SK-N-SH treated with all-trans-retinoic acid at 6 μM for 48 hours (cell line): ENCODE measurements around the gene HM13.
"Not testable (repeated sequence)": the region's sequence is repeated elsewhere in the genome, so short reads cannot be mapped to it uniquely, and the experiment has no call there.

Experiments used
- ATAC-seq: fragments of 200-7000 bp; cut with Tn5 transposase; 3 replicates; pipeline ENCODE4 v1.9.1; 2020; ENCODE audit warnings: mild to moderate bottlenecking, moderate library complexity
- CREB5 ChIP-seq: fragments of 250-450 bp; sonication (Bioruptor Pico); IDR thresholded peaks from 2 replicates; pipeline ENCODE4 v1.5.1; 2020; ENCODE audit warnings: low read depth, mild to moderate bottlenecking, moderate library complexity
- CSRNP3 ChIP-seq: fragments of 250-450 bp; sonication (Bioruptor Pico); IDR thresholded peaks from 2 replicates; pipeline ENCODE4 v1.5.1; 2021; ENCODE audit warnings: mild to moderate bottlenecking, moderate library complexity
- ESRRG ChIP-seq: fragments of 250-450 bp; sonication (Bioruptor Pico); IDR thresholded peaks from 2 replicates; pipeline ENCODE4 v1.6.1; 2021; ENCODE audit warnings: mild to moderate bottlenecking
- GLIS3 ChIP-seq: fragments of 250-450 bp; sonication (Bioruptor Pico); IDR thresholded peaks from 2 replicates; pipeline ENCODE4 v1.5.0; 2020; ENCODE audit warnings: mild to moderate bottlenecking, moderate library complexity
- ISL1 ChIP-seq: fragments of 250-450 bp; sonication (Bioruptor Pico); IDR thresholded peaks from 2 replicates; pipeline ENCODE4 v2.1.2; 2022; ENCODE audit warnings: mild to moderate bottlenecking, moderate library complexity
- OSR1 ChIP-seq: fragments of 250-450 bp; sonication (Bioruptor Pico); IDR thresholded peaks from 2 replicates; pipeline ENCODE4 v1.8.0; 2022; ENCODE audit warnings: moderate library complexity, mild to moderate bottlenecking, inconsistent platforms
- PATZ1 ChIP-seq: fragments of 250-450 bp; sonication (Bioruptor Pico); IDR thresholded peaks from 2 replicates; pipeline ENCODE4 v1.8.0; 2020; ENCODE audit warnings: mild to moderate bottlenecking, moderate library complexity, borderline replicate concordance
- POU6F1 ChIP-seq: fragments of 250-450 bp; sonication (Bioruptor Pico); IDR thresholded peaks from 2 replicates; pipeline ENCODE4 v1.8.0; 2021; ENCODE audit warnings: low read depth, mild to moderate bottlenecking, moderate library complexity, borderline replicate concordance
- RARB ChIP-seq: fragments of 250-450 bp; sonication (Bioruptor Pico); IDR thresholded peaks from 2 replicates; pipeline ENCODE4 v1.8.0; 2021; ENCODE audit warnings: mild to moderate bottlenecking, moderate library complexity
- SNAI2 ChIP-seq: fragments of 250-450 bp; sonication (Bioruptor Pico); IDR thresholded peaks from 2 replicates; pipeline ENCODE4 v1.5.0; 2020; ENCODE audit warnings: mild to moderate bottlenecking, moderate library complexity
- TCF4 ChIP-seq: fragments of 250-450 bp; sonication (Bioruptor Pico); IDR thresholded peaks from 2 replicates; pipeline ENCODE4 v1.8.0; 2021; ENCODE audit warnings: mild to moderate bottlenecking, moderate library complexity, borderline replicate concordance
- TSHZ2 ChIP-seq: fragments of 250-450 bp; sonication (Bioruptor Pico); IDR thresholded peaks from 2 replicates; pipeline ENCODE4 v1.5.0; 2020; ENCODE audit warnings: mild to moderate bottlenecking, moderate library complexity
- ZC3H10 ChIP-seq: fragments of 250-450 bp; sonication (Bioruptor Pico); IDR thresholded peaks from 2 replicates; pipeline ENCODE4 v1.5.1; 2021; ENCODE audit warnings: mild to moderate bottlenecking, moderate library complexity
- ZFP3 ChIP-seq: fragments of 250-450 bp; sonication (Bioruptor Pico); IDR thresholded peaks from 2 replicates; pipeline ENCODE4 v1.5.0; 2020; ENCODE audit warnings: mild to moderate bottlenecking, moderate library complexity
- ZNF565 ChIP-seq: fragments of 450-650 bp; formaldehyde crosslinking; conservative IDR thresholded peaks from 2 replicates; pipeline ENCODE4 v1.5.0; 2020; ENCODE audit warnings: low read depth, mild to moderate bottlenecking, moderate library complexity
- ZNF70 ChIP-seq: fragments of 450-650 bp; formaldehyde crosslinking; IDR thresholded peaks from 2 replicates; pipeline ENCODE4 v1.5.0; 2020; ENCODE audit warnings: mild to moderate bottlenecking, moderate library complexity
- ZNF8 ChIP-seq: fragments of 450-650 bp; formaldehyde crosslinking; IDR thresholded peaks from 2 replicates; pipeline ENCODE4 v1.5.0; 2020; ENCODE audit warnings: mild to moderate bottlenecking, moderate library complexity

HM13 gene

GRCh38 chr20:31538326-31538725 lies 24.1 kb downstream of the HM13 start:
- no peak for ATAC-seq
- TF ChIP-seq RARB (no peak), POU6F1 (CRISPR knock-in tag) (no peak), ZC3H10 (CRISPR knock-in tag) (no peak), ESRRG (no peak)

- ATAC-seq: not testable (repeated sequence)
Observed at GRCh38 chr20:31539636-31540035, 25.4 kb downstream of the HM13 start.

- TF ChIP-seq POU6F1 (CRISPR knock-in tag) (no peak), TSHZ2 (CRISPR knock-in tag) (no peak), ZNF70 (CRISPR knock-in tag) (no peak), CREB5 (CRISPR knock-in tag) (no peak), OSR1 (CRISPR knock-in tag) (no peak), CSRNP3 (CRISPR knock-in tag) (no peak), ZNF8 (CRISPR knock-in tag) (no peak), SNAI2 (no peak), ZNF565 (CRISPR knock-in tag) (no peak), GLIS3 (CRISPR knock-in tag) (no peak)
- TF ChIP-seq, all 23 proteins: peak for 0
- ATAC-seq: no peak
Observed at GRCh38 chr20:31540406-31540805, 26.2 kb downstream of the HM13 start.

GRCh38 chr20:31542201-31542842 lies 28.1 kb downstream of the HM13 start:
- TF ChIP-seq POU6F1 (CRISPR knock-in tag): no peak
- ATAC-seq: no peak

- ATAC-seq: no peak
- TF ChIP-seq TCF4: no peak
- no peak for TF ChIP-seq GLIS3 (CRISPR knock-in tag)
- TF ChIP-seq SNAI2: no peak
- no peak for TF ChIP-seq PATZ1 (CRISPR knock-in tag)
- TF ChIP-seq ZFP3 (CRISPR knock-in tag): no peak
- TF ChIP-seq ISL1 (CRISPR knock-in tag): no peak
- no peak for TF ChIP-seq CSRNP3 (CRISPR knock-in tag)
- TF ChIP-seq ZC3H10 (CRISPR knock-in tag): no peak
- TF ChIP-seq RARB: no peak
- TF ChIP-seq CREB5 (CRISPR knock-in tag): no peak
- no peak for TF ChIP-seq OSR1 (CRISPR knock-in tag)
Observed at GRCh38 chr20:31542963-31543362, 28.7 kb downstream of the HM13 start.
